Loucy (cell line): ENCODE results near the gene SLC8A2.

Experiments used
- H2AFZ ChIP-seq: fragments of 200-600 bp; sonication (generic); 2 replicates; pipeline ENCODE4 v1.6.0; 2016; ENCODE audit warnings: antibody characterized with exemption, mild to moderate bottlenecking, low read length, moderate library complexity
- H3F3A ChIP-seq: fragments of 200-600 bp; 2 replicates; pipeline ENCODE4 v1.6.0; 2016; ENCODE audit warnings: antibody characterized with exemption, low read depth, mild to moderate bottlenecking
- H3K27me3 ChIP-seq: fragments of 200-600 bp; sonication (generic); 2 replicates; pipeline ENCODE4 v1.6.1; 2014; ENCODE audit warnings: low read length, mild to moderate bottlenecking; ENCODE audit not compliant: insufficient read depth, poor library complexity, severe bottlenecking
- H3K36me3 ChIP-seq: fragments of 200-600 bp; sonication (generic); 2 replicates; pipeline ENCODE4 v1.6.1; 2016; ENCODE audit warnings: low read length; ENCODE audit not compliant: insufficient read depth
- H3K4me1 ChIP-seq: fragments of 200-600 bp; sonication (generic); 2 replicates; pipeline ENCODE4 v1.5.1; 2014; ENCODE audit warnings: low read length, mild to moderate bottlenecking; ENCODE audit not compliant: insufficient read depth, poor library complexity, severe bottlenecking
- H3K4me2 ChIP-seq: fragments of 200-600 bp; sonication (generic); 2 replicates; pipeline ENCODE4 v1.6.0; 2014; ENCODE audit warnings: antibody characterized with exemption, low read length, low read depth, mild to moderate bottlenecking; ENCODE audit not compliant: poor library complexity, severe bottlenecking
- H3K4me3 ChIP-seq: fragments of 200-600 bp; sonication (generic); 2 replicates; pipeline ENCODE4 v1.5.1; 2014; ENCODE audit warnings: low read length, mild to moderate bottlenecking, mixed read lengths; ENCODE audit not compliant: poor library complexity, severe bottlenecking
- H3K79me2 ChIP-seq: fragments of 200-600 bp; sonication (generic); 2 replicates; pipeline ENCODE4 v1.6.1; 2014; ENCODE audit warnings: low read length; ENCODE audit not compliant: insufficient read depth
- H3K9ac ChIP-seq: fragments of 200-600 bp; sonication (generic); 2 replicates; pipeline ENCODE4 v1.6.0; 2014; ENCODE audit warnings: mild to moderate bottlenecking, low read depth, low read length, moderate library complexity; ENCODE audit not compliant: poor library complexity, severe bottlenecking
- H3K9me2 ChIP-seq: fragments of 200-600 bp; sonication (generic); replicated peaks from 2 replicates; pipeline ENCODE4 v1.6.1; 2016; ENCODE audit warnings: low read depth, low read length, mixed read lengths
- H3K9me3 ChIP-seq: fragments of 200-600 bp; sonication (generic); 2 replicates; pipeline ENCODE4 v1.6.1; 2014; ENCODE audit warnings: mild to moderate bottlenecking, antibody characterized with exemption, low read length, low read depth; ENCODE audit not compliant: insufficient read depth
- H4K20me1 ChIP-seq: fragments of 200-600 bp; sonication (generic); 2 replicates; pipeline ENCODE4 v1.6.0; 2014; ENCODE audit warnings: antibody characterized with exemption, low read length, mild to moderate bottlenecking; ENCODE audit not compliant: insufficient read depth, poor library complexity, severe bottlenecking
- EZH2phosphoT487 ChIP-seq: fragments of 200-600 bp; IDR thresholded peaks from 2 replicates; pipeline ENCODE4 v1.6.1; 2018; ENCODE audit warnings: antibody characterized with exemption, mild to moderate bottlenecking, moderate library complexity, borderline replicate concordance
- TF ChIP-seq, protein P1 (sequence below): fragments of 200-600 bp; sonication (generic); conservative IDR thresholded peaks from 2 replicates; pipeline ENCODE4 v1.5.1; 2014; ENCODE audit warnings: mild to moderate bottlenecking, antibody characterized with exemption, low read length

SLC8A2 gene

DNA sequence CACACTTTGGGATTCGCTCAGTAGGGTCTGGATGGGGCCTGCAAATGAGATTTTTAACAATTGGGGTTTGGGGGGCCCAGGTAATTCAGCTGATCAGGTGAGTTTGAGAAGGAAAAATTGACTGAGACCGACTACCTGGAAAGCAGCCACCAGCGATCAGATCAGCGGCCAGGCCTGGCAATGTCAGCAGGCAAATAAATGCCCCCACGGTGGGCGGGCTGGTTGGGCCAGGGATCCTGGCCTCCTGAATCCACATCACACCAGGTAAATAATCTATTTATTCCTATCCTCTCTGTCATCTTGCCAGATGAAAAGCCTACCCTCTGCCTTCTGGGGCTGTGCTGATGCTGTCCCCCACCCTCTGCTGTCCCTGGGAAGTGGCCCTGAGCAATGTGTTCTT lies 33.8 kb upstream of the SLC8A2 start:
- Histone ChIP-seq H3K79me2 (peaks cover 39% of the 10 kb centered on the region), H4K20me1 (peaks cover 16% of the 10 kb centered on the region), H3K4me1 (no peaks in the 10 kb centered on the region), H3K9me2 (no peaks in the 10 kb centered on the region), H2AFZ (no peak overlapping the region), H3K36me3 (peaks cover 27% of the 10 kb centered on the region; the same call in 1 of the 2 replicates), H3F3A (no peaks in the 10 kb centered on the region), H3K4me3 (no peak overlapping the region), H3K9ac (no peak overlapping the region), H3K4me2 (no peak overlapping the region), H3K27me3 (no peaks in the 10 kb centered on the region), H3K9me3 (no peaks in the 10 kb centered on the region)
- TF ChIP-seq, protein P1, sequence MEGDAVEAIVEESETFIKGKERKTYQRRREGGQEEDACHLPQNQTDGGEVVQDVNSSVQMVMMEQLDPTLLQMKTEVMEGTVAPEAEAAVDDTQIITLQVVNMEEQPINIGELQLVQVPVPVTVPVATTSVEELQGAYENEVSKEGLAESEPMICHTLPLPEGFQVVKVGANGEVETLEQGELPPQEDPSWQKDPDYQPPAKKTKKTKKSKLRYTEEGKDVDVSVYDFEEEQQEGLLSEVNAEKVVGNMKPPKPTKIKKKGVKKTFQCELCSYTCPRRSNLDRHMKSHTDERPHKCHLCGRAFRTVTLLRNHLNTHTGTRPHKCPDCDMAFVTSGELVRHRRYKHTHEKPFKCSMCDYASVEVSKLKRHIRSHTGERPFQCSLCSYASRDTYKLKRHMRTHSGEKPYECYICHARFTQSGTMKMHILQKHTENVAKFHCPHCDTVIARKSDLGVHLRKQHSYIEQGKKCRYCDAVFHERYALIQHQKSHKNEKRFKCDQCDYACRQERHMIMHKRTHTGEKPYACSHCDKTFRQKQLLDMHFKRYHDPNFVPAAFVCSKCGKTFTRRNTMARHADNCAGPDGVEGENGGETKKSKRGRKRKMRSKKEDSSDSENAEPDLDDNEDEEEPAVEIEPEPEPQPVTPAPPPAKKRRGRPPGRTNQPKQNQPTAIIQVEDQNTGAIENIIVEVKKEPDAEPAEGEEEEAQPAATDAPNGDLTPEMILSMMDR: no peak
- no peak for TF ChIP-seq EZH2phosphoT487

DNA sequence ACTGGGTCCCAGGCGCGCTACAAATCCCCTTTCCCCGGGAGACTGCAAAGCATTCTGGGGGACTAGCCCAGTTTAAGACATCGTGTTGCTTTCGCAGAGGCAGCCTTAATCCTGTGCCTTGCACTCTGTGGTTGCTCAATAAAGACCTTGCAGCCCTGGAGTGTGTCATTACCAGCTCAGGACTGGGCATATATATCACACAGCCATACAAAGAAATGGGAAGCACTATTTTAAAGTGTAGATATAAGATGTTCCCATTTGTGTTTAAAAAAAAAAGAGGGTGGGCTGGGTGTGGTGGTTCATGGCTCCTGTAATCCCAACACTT lies 32.1 kb upstream of the SLC8A2 start:
- Histone ChIP-seq H3K9ac (no peak overlapping the region), H3K9me3 (no peaks in the 10 kb centered on the region), H3F3A (no peaks in the 10 kb centered on the region), H4K20me1 (peaks cover 7% of the 10 kb centered on the region), H3K4me3 (no peak overlapping the region), H3K9me2 (no peaks in the 10 kb centered on the region), H3K79me2 (peaks cover 23% of the 10 kb centered on the region), H3K4me1 (no peaks in the 10 kb centered on the region), H2AFZ (no peak overlapping the region), H3K27me3 (no peaks in the 10 kb centered on the region), H3K4me2 (no peak overlapping the region), H3K36me3 (peaks cover 40% of the 10 kb centered on the region; the same call in 1 of the 2 replicates)
- no peak for TF ChIP-seq EZH2phosphoT487
- TF ChIP-seq, protein P1: no peak

GRCh38 chr19:47503130-47503825 lies 31.6 kb upstream of the SLC8A2 start:
- Histone ChIP-seq H3K9me2 (no peaks in the 10 kb centered on the region), H3F3A (no peaks in the 10 kb centered on the region)
- TF ChIP-seq EZH2phosphoT487: no peak
- TF ChIP-seq, protein P1: no peak

More at GRCh38 chr19:47503130-47503825, 31.6 kb upstream of the SLC8A2 start:
- Histone ChIP-seq H3K4me3 (no peak overlapping the region), H3K9ac (no peak overlapping the region), H3K36me3 (peaks cover 45% of the 10 kb centered on the region; the same call in 1 of the 2 replicates), H3K27me3 (no peaks in the 10 kb centered on the region), H4K20me1 (peaks cover 7% of the 10 kb centered on the region), H3K79me2 (peaks cover 18% of the 10 kb centered on the region; the same call in 1 of the 2 replicates), H2AFZ (no peak overlapping the region), H3K4me2 (no peak overlapping the region), H3K4me1 (no peaks in the 10 kb centered on the region), H3K9me3 (no peaks in the 10 kb centered on the region)
